Fibroblast of the aortic adventitia (primary cell): Measurements from ENCODE around the gene OPA3. TPM values are rescaled to one million over a fixed set of nuclear protein-coding genes. Genes with fewer than 3 reads are reported as not detected.

Experiments
- DNase-seq: peaks from one replicate; pipeline ENCODE4 v3.0.0-alpha.2; 2010; ENCODE audit warnings: low read depth
- H3K4me3 ChIP-seq: 2 replicates; pipeline ENCODE4 v1.5.1; 2011; ENCODE audit warnings: low read depth, mild to moderate bottlenecking, control low read depth, low read length, moderate library complexity
- CTCF ChIP-seq: IDR thresholded peaks from 2 replicates; pipeline ENCODE4 v1.5.1; 2011; ENCODE audit warnings: mild to moderate bottlenecking, low read length, control low read depth, inconsistent platforms; ENCODE audit not compliant: insufficient read depth
- total RNA-seq: library from RNA; depleted of rRNA; stranded (reverse); fragments of >200 nt; gene quantifications from 2 replicates; pipeline ENCODE4 v1.2.3, GENCODE V29; 2012; ENCODE audit warnings: low replicate concordance

OPA3 gene
- total RNA-seq, 1 donor = 8.8 TPM

GRCh38 chr19:45577111-45577905, 7.3 kb downstream of the OPA3 start:
- no peak overlapping the region for H3K4me3 ChIP-seq
- DNase-seq = peak; percentile 89
- no peak for TF ChIP-seq CTCF

- no peak for TF ChIP-seq CTCF
- DNase-seq = no peak
- no peak overlapping the region for H3K4me3 ChIP-seq
These were observed 7.9 kb downstream of the OPA3 start for GRCh38 chr19:45576682-45577081.

- DNase-seq = no peak
- no peak overlapping the region for H3K4me3 ChIP-seq
- no peak for TF ChIP-seq CTCF
These were observed 9.4 kb downstream of the OPA3 start for GRCh38 chr19:45575216-45575615.

- no peak for DNase-seq
These were observed 10.1 kb downstream of the OPA3 start for GRCh38 chr19:45574526-45574925.

GRCh38 chr19:45571457-45572220, 13.0 kb downstream of the OPA3 start:
- no peak overlapping the region for H3K4me3 ChIP-seq
- no peak for TF ChIP-seq CTCF
- no peak for DNase-seq

More at GRCh38 chr19:45574526-45574925, 10.1 kb downstream of the OPA3 start:
- H3K4me3 ChIP-seq = no peak overlapping the region
- no peak for TF ChIP-seq CTCF

GRCh38 chr19:45569619-45570421, 14.8 kb downstream of the OPA3 start:
- H3K4me3 ChIP-seq = no peak overlapping the region
- DNase-seq = peak; percentile 39
- TF ChIP-seq CTCF = peak; percentile 86
